Stimulated activated CD8-positive, alpha-beta memory T cell treated with anti-CD3 and anti-CD28 coated beads, Interleukin-4, amount 100 ng/mL, for 4 hours (primary cell): Measurements from ENCODE around the gene DPM2.
A peak's percentile ranks its signal among the peaks of the same experiment; 100 is the strongest.

Source experiments
- DNase-seq, 2 donors: peaks; one replicate each; pipeline ENCODE4 v3.0.0-alpha.2; 2020; ENCODE audit warnings: low read depth in 2 of 2, low spot score in 1 of 2

DPM2 gene

DNA sequence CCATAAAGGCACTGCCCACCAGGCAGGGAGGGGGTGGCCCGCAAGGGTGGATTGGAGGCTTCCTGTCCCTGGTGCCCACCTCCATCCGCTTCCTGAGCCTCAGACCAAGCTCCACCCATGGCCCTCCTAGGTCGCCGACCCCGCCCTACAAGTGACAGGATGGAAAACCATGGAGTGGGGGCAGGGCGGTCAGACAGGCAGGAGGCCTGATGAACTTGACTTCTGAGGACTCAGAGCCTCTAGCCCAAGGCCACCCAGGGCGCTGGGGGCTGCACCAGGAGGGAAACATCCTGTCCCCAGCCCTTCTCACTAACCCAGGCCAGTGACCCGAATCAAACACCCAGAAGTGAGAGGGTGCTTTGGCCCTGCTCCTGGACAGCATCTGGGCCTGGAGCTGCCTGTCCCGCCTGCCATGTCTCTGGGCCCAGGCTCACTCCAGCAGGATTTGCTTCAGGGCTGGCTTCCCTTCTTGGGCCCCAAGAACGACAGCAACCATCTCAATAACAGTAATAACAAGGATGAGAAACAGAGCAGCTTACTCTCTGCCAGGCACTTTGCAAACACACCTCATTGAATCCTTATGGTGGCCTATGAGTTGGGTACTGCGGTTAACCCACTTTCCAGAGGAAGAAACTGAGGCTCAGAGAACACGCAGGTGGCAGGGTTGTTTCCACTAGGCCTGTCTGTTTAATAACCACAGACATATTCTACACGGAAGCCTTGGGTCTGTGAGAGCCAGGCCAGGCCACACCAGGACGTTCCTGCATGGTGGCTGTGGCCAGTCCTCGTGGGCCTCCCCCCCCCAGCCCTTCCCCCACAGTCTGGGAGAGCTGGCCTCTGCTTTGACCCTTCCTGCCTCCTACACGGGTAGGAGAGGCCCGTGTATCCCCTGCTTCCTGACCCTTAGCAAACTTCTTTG is 33.8 kb downstream of the DPM2 start:
- peak in 1 of 2 donors; percentile 46 for DNase-seq

DNA sequence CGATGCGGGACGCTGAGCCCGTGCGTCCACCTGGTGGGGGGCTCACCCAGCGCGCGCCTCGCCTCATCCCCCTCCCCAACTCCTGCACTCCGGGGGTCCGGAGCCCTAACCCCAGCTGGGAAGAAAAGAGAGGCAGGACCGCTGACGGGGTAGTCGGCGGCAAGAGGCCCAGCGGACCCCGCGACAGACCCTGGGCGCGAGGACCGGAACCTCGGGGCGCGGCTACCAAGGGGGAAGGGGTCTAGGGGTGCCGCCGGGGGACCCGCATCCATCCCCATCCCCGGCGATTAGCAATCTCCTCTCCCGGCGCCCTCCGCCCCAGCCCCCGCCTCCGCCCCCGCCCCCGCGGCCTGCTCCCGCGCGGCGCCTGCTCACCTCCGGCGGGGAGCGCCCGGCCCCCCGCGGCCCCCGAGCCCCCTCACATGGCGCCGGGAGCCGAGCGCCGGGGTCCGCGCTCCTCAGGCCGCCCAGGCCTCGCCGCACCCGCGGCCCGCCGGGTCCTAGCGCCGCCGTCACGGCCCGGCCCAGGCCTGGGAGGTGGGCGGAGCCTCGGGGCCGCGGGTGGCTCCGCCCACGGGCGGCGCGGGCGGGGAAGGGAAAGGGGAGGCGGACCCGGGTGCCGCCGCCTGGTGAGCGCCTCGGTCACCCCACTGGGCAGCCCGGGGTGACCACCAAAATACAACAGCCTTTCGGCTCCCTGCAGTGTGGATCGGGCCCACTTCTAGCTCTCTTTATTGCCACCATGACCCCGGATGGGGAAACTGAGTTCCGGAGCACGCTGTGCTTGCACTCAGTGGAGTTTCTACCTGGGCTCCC is 38.3 kb downstream of the DPM2 start, which contains the start of gene ST6GALNAC6:
TSS of gene ST6GALNAC6 (minus strand) at position 476 of the 816 bp plus-strand sequence. CDS start 1,622 bp downstream, outside the sequence.
- DNase-seq, result no peak

DNA sequence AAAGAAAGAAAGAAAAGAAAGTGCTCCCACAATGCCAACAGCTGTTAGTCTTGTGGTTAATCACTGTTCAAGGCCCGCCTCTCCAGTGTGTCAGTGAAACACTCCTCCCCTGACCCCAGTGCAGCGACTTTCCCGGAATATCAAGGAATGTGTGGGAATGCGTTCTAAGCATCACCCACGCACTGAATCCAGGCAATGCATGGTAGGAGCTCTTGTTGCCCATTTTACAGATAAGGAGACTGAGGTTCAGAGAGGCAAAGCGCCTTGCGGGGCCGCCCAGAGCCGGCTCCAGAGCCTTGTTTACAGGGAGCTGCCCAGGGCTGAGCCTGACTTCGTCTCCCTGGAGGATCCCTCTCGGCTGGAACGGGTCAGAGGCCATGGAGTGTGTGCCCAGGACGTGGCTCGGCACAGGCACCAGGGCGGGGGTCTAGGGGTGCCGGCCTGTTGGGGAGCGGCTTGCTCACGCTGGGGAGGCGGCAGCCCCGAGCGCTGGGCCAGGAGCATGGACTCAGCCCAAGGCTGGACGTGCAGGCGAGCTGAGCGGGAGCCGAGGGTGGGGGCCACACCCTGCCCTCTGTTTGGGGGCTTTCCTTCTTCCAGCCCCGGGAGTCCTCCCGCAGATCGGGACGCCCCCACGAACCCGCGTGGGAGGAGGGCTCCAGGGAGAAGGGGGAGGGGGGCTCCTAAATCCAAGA is 39.1 kb downstream of the DPM2 start:
- DNase-seq, result no peak

DNA sequence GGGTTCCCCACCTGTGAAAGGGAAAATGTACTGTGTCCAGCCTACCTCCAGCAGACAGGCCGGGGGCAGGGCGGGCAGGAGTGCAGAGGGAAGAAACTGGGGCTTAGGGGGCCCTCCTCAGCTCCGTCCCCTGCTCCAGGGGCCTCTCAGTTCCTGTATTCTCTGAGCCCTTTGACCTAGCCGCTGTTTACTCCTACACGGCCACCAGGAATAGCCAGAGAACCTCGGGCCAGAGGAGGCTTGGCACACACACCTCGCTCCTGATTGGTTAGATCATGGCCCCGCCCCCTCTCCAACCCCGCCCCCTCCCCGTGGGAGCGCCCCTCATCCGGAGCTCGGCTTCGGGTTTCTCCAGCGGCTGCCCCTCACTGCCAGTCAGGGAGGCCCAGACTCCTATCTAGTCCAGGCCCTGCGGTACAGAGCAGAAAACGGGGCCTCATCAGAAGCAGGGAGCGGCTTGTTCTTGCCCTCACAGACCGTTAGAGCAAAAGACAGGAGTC is 40.4 kb downstream of the DPM2 start:
- no peak for DNase-seq

DNA sequence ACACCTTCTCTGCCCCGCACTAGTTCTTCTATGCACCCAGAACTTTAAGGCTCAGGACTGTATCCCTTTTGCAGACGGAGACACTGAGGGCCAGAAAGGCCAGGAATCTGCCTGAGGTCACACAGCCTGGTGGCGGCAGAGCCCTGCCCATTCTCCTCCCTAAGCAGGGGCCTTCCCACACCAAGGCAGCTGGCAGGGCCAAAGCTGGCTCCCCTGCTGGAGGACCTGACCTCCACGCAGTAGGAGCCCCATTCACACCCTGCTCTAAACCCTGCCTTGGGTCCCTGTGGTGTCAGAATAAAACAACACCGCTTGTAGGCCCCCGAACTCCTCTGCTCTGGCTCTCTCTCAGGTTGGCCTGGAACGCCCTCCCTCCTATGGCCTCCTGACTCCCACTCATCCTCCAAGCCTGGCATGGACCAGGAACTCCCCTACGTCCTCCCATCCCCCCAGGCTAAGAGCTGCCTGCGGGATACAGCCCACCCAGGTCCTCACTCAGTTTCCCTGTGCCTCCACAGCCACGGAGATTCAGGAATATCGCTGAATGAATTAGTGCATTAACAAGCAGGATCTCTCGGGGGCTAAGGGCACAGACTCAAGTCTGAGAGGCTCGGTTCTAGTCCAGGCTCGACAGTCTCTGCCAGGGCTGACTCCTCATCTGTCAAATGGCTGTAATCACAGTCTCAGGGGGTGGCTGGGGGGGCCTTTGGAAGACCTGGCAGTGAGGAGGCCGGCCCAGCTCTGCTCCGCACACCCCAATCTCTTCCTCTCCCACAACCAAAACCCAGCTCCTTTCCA is 41.1 kb downstream of the DPM2 start:
- DNase-seq, result no peak

DNA sequence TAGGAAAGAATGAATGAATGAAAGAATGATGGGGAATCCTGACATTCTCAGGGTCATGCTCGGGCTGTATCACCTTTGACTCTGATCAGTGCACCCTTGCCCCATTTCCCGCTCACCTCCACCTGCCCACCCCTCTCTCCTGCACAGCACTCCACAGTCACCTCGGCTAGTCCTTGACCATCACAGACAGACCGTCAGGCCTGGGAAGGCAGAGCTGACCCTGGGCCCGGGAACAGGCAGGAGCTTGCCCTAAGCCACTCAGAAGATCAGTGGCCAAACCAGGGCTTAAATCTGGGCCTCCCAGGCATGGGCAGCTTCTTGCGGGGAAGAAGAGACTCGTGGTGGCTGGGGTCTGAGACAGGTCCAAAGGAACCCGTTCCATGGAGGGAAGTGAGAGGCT is 41.8 kb downstream of the DPM2 start:
- DNase-seq, result no peak

DNA sequence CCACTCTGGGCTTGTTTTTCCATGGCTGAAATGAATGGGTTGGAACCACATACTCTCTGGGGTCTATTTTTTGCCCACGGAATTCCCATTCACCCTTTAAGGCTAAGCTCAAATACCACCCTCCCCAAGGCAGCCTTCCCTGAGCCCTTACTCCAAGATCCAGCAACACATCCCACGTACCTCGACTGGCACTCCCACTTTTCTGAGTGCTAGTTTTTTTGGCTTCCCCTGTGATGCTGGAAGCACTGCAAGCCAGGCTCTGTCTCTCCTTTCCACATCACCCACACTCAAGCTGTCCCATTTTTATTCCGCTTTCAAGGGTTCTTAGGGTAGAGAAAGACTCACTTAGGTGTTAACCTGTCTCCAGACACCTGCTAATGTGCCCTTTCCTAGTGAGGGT is 44.3 kb downstream of the DPM2 start:
- no peak for DNase-seq

DNA sequence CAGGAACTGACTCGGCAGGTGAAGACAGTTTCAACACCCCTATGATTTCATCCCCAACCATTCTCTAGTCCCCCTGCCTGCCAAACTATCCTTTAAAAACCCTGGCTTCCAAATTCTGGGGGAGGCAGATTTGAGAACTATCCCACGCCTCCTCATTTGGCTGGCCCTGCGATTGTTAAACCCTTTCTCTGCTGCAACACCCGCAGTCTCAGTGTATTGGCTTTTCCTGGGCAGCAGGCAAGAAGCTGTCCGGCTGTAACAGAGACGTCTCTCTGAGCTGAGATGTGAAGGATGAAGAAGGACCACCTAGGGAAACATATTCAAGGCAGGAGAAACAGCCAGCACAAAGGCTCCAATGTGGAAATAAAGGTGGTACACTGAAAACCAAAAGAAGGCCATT is 44.8 kb downstream of the DPM2 start:
- no peak for DNase-seq

DNA sequence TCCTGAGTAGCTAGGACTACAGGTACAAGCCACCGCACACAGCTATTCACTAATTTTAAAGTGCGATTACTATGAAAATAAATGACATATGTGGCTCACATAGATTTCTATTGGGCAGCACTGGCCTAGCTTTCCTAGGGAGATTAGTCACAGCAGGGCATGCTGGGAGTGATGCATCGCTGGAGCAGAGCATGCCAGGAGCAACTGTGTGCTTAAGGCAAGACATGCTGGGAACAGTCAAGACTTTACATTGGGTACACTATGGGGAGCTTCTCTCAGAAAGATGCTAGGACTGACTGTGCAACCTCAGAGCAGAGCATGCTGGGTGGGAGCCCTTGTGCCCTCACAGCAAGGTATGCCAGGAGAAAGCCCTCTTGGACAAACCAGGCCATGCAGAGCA is 47.6 kb downstream of the DPM2 start:
- DNase-seq, result no peak

DNA sequence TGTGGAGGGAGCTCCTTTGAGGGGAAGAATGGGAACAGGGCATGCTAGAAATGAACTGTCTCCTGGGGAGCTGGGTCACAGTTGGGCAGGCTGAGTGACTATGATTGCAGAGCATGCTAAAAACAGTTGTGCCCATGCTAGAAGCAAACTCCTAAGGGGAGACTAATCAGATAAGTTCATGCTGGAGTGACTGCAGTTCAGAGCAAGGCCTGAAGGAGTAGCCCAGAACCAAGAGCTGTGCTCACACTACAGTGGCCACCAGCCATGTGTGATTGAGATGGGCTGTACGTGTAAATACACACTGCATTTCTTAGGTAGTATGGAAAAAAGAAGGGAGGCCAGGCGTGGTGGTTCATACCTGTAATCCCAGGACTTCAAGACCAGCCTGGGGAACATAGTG is 49.9 kb downstream of the DPM2 start:
- DNase-seq, result no peak

DNA sequence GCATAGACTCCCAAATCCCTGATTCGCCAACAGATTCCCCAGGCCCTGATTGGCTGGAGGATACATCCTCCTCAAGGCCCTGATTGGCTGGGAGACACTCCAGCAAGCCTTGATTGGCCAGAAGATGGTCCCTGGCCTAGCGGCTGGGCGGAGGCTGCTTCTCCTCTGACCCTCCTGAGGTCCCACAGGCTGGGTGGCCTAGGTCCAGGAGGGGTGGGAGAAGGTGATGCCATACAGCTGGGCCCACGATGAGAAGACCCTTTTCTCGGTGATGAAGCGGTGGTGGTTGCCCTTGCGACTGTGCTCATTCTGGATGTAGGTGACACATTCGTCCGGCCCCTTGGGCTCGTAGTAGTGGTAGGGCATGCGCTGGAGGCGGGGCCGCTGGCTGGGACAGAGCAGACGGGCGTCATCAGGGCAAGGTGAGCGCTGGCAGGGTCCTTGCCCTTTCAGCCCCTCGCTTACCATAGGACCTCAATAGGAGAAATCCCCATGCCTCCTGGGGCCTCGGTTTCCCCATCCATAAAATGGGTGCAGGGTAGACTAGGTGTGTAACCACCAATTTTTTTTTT is 51.2 kb downstream of the DPM2 start:
- no peak for DNase-seq

DNA sequence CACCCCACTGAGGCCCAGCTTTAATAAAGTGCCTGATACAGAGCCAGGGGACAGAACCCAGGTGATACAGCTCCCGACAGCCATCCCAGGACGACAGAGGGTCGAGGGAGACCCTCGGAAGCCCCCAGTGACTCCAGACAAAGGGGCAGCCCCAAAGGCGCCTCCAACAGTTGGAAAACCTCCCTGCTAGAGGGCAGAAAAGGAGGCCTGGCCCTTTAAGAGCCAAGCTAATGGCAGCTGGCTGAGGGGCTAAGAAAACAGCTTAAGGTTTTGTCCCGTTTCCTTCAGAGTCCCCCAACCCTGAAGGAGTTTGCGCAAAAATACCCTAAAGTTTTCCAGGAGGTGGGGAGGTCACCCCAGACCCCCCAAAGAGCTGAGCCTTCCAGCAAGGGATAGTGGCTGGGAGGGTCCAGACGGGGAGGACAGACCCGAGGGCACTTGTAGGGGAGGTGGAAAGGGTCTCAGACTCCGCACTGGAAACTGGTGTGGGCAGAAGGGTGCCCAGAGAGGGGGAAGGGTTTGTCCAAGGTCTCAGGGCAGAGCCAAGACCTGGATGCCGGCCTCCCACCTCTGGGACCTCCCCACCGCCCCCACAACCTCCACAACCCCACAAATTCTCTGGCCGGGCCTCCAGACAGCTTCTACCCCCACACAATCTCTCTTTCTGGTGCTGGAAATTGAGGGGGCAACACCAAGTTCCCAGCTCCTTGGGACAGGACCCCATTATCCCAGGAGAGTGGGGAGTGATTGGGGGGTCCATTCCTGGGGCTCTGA is 52.0 kb downstream of the DPM2 start:
- no peak for DNase-seq
